ENCODE data around the gene COL4A6.

DNA sequence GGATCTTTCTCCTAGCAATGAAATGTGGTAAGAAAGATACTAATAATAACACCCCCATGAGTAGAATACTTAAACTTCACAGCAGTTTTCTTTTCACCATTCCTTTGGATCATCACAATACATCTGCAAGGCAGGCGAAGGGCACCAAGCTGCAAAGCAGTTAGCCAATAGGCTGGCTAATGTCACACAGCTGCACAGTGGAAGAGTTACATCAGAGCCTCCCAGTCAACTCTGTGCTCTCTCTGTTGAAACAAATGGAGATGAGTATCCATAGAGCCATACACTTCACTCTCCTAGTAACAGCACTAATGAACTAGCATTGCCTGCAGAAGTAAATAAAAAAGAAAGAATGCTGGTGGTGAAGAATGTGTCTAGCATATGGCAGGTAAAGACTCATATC is 207.6 kb downstream of the COL4A6 start:
- no peak for TF ChIP-seq EZH2 (IDR thresholded peaks at IDR 0.05)
- TF ChIP-seq POLR2AphosphoS5 (IDR thresholded peaks at IDR 0.05; ENCODE audit: borderline replicate concordance, low read depth, low read length) = no peak
- TF ChIP-seq FOXP2 (optimal IDR thresholded peaks at IDR 0.05; ENCODE audit: control extremely low read depth, extremely low read length, insufficient read depth) = no peak
